SK-MEL-5 (cell line): ENCODE results near the gene AFMID. TPM values are rescaled to one million over a fixed set of nuclear protein-coding genes. Genes with fewer than 3 reads are reported as not detected.
A peak's percentile ranks its signal among the peaks of the same experiment; 100 is the strongest.

Experiments
- DNase-seq: peaks from one replicate; pipeline ENCODE4 v3.0.0-alpha.2; 2016; ENCODE audit warnings: low read depth, low spot score
- in situ Hi-C: cut with HindIII; loops from 2 replicates; pipeline ENCODE4 v1.10.0; 2016; ENCODE audit warnings: low sequenced_read_pairs, high pct_unique_total_duplicates, low pct_unique_long_range_greater_than_20kb
- total RNA-seq: library from RNA; depleted of rRNA; stranded (reverse); fragments of >200 nt; shearing (Covaris generic); gene quantifications from 2 replicates; pipeline ENCODE4 v1.2.3, GENCODE V29; 2014

The AFMID gene
- total RNA-seq, 1 experiment from 2014 or later, result 46.6 TPM

GRCh38 chr17:78173097-78173715, 14.0 kb upstream of the AFMID start:
- in situ Hi-C loops, result no loop called here
- DNase-seq, result no peak

- in situ Hi-C loops, result no loop called here
- peak; percentile 47 for DNase-seq
Observed at GRCh38 chr17:78174346-78174869, 12.8 kb upstream of the AFMID start.

- DNase-seq, result no peak
- in situ Hi-C loops, result no loop called here
Observed at GRCh38 chr17:78174870-78175642, 12.1 kb upstream of the AFMID start.

- in situ Hi-C loops, result no loop called here
Observed at GRCh38 chr17:78175643-78175981, 11.6 kb upstream of the AFMID start.

GRCh38 chr17:78176548-78177025, 10.6 kb upstream of the AFMID start:
- peak; percentile 85 for DNase-seq
- in situ Hi-C loops, result no loop called here

More at GRCh38 chr17:78175643-78175981, 11.6 kb upstream of the AFMID start:
- no peak for DNase-seq

GRCh38 chr17:78179372-78179771, 7.8 kb upstream of the AFMID start:
- in situ Hi-C loops, result no loop called here
- no peak for DNase-seq

- DNase-seq, result no peak
- in situ Hi-C loops, result no loop called here
Observed at GRCh38 chr17:78180083-78180482, 7.1 kb upstream of the AFMID start.

GRCh38 chr17:78180508-78180907, 6.7 kb upstream of the AFMID start:
- in situ Hi-C loops, result no loop called here
- no peak for DNase-seq

- no peak for DNase-seq
- in situ Hi-C loops, result no loop called here
Observed at GRCh38 chr17:78182504-78182903, 4.7 kb upstream of the AFMID start.

GRCh38 chr17:78183916-78184315, 3.2 kb upstream of the AFMID start:
- in situ Hi-C loops, result no loop called here
- no peak for DNase-seq

GRCh38 chr17:78184351-78184750, 2.8 kb upstream of the AFMID start:
- DNase-seq, result no peak
- in situ Hi-C loops, result no loop called here

GRCh38 chr17:78184868-78185267, 2.3 kb upstream of the AFMID start:
- DNase-seq, result no peak
- in situ Hi-C loops, result no loop called here

GRCh38 chr17:78185981-78186691, 1.0 kb upstream of the AFMID start:
- peak; percentile 47 for DNase-seq
- in situ Hi-C loops, result no loop called here

GRCh38 chr17:78196716-78197115, 9.6 kb downstream of the AFMID start:
- no peak for DNase-seq
- in situ Hi-C loops, result no loop called here

GRCh38 chr17:78197147-78197832, 10.1 kb downstream of the AFMID start:
- no peak for DNase-seq
- in situ Hi-C loops, result no loop called here

- no peak for DNase-seq
- in situ Hi-C loops, result no loop called here
Observed at GRCh38 chr17:78200451-78200850, 13.3 kb downstream of the AFMID start.

- in situ Hi-C loops, result no loop called here
- DNase-seq, result no peak
Observed at GRCh38 chr17:78202666-78203065, 15.5 kb downstream of the AFMID start.
